Bronchus fibroblast of lung (primary cell): ENCODE results near the gene CHSY1. TPM values are rescaled to one million over a fixed set of nuclear protein-coding genes. Genes with fewer than 3 reads are reported as not detected.

ENCODE experiments used
- total RNA-seq: library from RNA; depleted of rRNA; stranded (reverse); fragments of >200 nt; gene quantifications from 2 replicates; pipeline ENCODE4 v1.2.3, GENCODE V29; 2015

The CHSY1 gene, protein sequence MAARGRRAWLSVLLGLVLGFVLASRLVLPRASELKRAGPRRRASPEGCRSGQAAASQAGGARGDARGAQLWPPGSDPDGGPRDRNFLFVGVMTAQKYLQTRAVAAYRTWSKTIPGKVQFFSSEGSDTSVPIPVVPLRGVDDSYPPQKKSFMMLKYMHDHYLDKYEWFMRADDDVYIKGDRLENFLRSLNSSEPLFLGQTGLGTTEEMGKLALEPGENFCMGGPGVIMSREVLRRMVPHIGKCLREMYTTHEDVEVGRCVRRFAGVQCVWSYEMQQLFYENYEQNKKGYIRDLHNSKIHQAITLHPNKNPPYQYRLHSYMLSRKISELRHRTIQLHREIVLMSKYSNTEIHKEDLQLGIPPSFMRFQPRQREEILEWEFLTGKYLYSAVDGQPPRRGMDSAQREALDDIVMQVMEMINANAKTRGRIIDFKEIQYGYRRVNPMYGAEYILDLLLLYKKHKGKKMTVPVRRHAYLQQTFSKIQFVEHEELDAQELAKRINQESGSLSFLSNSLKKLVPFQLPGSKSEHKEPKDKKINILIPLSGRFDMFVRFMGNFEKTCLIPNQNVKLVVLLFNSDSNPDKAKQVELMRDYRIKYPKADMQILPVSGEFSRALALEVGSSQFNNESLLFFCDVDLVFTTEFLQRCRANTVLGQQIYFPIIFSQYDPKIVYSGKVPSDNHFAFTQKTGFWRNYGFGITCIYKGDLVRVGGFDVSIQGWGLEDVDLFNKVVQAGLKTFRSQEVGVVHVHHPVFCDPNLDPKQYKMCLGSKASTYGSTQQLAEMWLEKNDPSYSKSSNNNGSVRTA
- 23.8 and 26.4 TPM in 2 replicates for total RNA-seq

DNA sequence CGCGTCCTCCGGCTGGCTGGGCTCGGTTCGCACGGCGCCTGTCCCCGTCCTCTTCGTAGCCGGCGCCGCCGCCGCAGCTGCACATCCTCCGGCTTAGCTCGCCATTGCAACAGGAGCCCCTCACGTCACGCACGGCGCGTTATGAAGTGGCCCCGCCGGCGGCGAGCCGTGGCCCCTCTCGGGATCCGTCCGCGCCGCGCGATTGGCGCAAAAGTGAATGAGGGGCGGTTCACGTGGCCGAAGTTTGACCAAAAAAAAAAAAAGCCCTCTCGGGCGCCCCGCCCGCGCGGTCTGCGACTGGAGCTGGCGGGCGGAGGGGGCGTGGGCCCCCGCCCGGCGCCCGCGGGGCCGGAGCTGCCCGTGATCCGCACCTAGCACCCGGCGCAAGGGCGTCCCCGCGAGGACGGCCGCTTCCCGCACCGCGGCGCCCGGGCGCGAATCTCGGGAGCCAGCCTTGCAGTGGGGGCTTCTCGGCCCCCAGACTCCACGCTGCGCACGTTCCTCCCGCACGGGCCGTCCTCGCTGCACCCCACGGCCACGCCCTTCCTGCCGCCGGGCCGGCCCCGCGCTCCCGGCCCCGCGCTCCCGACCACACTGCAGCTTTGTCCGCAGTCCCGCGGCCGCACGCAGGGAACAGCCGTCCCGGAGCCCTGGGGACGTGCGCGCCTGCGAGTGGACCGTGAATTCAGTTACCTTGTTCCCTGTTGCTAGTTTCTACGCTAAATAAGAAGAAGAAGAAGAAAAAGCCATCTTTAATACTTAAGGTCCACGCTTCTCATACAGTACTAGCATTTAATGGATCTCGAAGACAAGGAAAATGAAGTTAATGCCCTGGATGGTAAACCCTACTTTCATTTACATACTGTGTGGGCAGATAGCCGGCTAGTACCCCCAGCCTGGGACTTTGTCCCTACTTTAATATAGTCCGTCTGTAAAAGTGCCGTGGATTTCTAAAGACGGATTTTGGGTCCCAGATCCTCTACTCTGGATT lies at the start of gene CHSY1:
Gene CHSY1 (minus strand): TSS at position 219 of the 991 bp plus-strand sequence. CDS start 592 bp downstream, outside the sequence.

DNA sequence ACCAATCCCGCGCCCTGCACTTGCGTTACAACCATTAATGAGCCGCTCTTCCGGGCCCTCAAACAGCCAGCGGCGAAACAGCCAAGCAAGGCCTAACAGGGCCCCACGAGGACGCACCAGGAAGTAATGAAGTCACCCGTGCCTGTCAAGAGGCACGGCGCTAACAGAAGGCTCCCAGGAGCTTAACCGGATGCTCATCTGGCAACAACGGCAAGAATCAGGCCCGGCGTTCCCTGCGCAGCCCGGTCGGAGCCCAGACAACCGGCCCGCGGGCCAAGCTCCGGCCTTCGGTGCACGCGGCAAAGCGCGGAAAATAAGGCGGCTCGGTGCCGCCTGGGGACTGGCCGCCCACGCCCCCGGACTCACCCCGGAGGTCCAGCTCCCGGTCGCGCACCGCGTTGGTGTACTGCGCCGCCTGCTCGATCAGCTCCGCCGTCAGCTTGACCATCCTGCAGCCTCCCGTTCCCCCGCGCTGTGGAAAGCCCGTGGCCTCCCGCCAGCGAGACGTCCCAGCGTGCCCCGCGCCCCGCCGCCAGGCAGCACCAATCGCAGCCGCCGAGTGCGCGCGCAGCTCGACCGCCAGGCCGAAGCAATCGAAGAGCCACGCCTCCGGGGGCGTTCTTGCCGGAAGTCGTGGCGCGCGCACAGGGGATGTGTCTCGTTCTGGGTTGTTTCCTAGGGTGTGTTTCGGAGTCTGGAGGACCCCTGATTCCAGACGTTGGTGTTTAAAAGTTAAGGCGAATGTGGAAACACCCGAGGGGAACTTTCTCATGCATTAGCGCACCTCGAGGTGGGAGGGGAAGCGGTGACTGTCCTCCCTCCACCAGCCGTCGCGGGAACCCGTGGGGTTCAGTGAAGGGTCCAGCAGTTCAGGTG lies 43.1 kb upstream of the CHSY1 start, which contains the start of gene SNRPA1:
Gene SNRPA1 (minus strand): TSS at position 518 of the 876 bp plus-strand sequence. CDS start 70 bp downstream, at position 448.

DNA sequence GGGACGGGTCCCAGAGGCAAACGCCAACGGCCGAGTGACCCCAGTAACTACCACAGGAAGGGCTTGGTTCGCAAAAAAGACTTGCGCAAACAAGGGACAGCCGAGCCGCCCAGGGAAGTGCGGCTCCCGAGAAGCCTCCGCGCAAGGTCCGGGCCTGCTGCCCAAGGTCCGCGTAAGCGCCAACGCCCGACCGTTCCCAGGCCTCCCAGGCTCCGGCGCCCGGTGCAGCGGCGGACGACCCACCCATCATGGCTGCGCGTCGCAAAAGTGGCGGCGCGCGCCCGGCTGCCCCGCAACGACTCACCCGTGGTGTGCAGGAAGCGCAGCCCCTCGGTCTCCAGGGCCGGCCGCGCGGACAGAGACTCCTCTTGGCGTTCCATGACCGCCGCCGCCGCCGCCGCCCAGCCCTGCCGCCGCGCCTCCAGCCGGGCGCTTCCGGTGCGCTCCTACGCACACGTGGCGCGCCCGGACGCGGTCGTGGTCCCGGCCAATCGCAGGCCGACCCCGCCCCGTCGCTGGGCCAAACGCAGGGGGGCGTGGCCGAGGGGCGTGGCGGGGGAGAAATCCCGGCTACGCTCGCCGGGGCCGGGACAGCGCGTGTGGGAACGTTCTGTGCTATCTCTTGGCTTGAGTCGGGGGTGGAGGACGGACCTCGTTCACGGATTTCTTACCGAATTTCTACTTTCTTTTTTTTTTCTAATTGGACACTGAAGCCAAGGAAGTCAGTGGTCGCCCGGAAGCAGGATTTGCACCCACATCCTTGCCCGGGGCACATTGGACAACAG lies 25.4 kb upstream of the CHSY1 start, which contains the start of gene SELENOS:
Gene SELENOS (minus strand): TSS at position 448 of the 785 bp plus-strand sequence. CDS start 68 bp downstream, at position 380.

Other genes with a start within 250 kb of the CHSY1 start
- 56.2 and 64.9 TPM in 2 replicates for gene SELENOS, start 25.4 kb upstream of the CHSY1 start, total RNA-seq
- 59.3 and 62.3 TPM in 2 replicates for gene SNRPA1, start 43.2 kb upstream of the CHSY1 start, total RNA-seq
- 0.17 TPM in 1 of 2 replicates, not detected in the other for gene PCSK6, start 237.7 kb upstream of the CHSY1 start, total RNA-seq